HG02884 (cell line): ENCODE data around the gene SIPA1L2.

Source experiments
- ATAC-seq: cut with Tn5 transposase; IDR thresholded peaks from one replicate; pipeline ENCODE4 v1.9.1; 2021; ENCODE audit warnings: mild to moderate bottlenecking, moderate library complexity; ENCODE audit not compliant: unreplicated experiment

Gene SIPA1L2

DNA sequence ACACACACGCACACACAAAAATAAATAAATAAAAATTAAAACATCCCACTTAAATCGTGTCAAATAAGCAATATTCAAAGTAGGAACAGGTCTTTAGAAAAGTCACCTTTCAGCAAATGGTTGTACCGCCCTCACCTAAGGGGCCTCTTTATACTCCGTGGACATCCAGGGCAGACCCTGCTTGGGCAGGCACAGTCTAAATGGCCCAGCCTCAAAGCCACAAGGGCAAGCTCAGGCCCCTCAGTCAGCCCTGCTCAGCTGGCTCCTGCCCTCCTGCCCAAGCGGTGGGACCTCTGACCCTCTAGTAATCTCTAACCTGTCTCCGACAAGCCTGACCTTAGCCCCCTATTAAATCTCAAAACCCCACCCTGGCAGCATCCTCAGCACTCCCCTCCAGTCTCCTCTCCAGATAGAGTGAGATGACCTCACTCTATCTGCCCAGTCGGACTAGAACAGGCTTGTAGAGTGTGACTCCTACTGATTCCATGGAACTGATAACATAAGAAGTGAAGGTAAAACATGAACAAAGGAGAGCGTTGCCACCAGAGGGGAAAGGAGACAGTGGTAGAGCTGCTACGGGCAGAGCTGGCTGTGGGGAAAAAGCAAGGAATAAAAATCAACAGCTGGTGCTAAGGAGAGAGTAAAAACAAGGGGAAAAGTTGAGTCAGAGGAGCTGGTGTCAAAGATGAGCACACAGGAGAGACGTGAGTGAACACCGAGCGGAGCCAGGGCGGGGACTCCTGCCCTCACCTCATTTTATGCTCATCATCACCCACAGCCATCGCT, 36.0 kb downstream of the SIPA1L2 start:
- no peak for ATAC-seq

DNA sequence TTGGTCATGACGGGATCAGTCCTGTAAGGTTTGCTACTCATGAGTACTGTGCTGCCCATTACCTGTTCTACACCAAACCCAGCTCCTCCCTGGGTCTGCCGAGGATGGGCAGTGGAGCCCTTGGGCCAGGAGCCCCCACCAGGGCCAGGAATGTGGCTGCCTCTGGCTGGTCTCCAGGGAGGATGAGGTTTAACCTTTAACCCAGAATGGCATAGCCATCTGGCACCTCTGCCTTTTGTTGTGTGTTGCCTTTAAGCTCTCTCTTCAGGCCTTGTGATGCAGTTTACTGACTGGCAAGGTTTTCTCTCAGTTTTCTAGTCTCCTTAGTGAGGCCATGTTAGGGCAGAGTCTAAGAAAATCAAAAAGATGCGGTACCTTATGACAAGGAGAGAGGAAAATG, 38.6 kb downstream of the SIPA1L2 start:
- ATAC-seq: no peak

DNA sequence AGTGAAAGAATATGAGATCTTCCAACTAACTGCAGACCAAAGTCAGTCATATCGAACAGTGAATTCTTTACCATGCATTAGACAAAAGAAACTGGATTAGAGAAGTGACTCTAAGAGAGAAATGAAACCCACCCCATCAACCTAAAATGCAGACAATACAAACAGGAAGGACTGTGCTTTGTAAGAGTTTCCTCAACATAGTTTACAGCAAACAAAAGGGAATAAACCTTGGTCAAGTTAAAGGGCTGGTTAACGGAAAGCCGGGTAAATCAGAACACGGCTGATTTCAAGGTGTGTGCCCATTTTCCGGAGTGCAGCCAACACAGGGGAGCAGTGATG, 39.2 kb downstream of the SIPA1L2 start:
- ATAC-seq: peak; percentile 85

DNA sequence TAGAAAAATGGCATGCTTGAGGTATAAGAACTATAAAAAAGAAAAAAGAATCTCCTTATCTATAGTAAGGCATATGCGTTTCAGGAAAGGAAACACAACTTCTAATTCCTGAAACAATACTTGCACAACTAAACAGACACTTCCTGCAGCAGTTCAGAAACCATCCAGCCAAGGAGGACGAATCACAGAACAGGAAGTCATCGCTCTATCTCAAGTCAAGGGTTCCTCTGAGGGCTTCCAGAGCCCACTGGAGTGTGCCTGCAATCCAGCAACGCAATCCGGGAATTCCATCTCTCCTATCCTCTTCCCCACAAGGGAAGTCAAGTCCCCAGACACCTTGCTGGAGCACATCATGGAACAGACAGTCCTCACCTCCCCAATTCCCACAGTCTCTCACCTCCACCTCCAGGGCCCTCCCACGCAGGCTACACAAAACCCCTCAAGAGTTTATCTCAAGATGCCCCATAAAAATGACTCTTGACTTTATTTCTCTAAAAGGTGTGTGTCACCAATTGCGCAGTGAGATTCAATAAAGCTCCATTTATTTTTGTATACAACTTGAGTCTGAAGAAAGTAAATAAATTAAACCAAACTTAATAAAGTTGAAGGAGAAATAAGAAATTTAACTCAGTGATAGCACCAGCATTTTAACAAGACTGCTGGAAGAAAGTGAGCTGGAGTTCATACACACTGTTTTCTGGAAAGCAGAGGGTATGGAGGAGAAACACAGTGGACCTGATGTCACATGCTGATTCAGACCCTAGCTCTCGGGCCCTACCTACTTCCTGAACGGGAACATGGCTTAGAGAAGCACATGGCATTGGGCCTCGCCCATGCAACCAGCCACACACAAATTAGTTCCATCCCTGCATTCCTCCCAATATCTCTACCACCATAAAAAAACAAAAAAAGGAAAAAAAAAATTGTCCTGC, 39.9 kb downstream of the SIPA1L2 start:
- peak; percentile 30 for ATAC-seq

DNA sequence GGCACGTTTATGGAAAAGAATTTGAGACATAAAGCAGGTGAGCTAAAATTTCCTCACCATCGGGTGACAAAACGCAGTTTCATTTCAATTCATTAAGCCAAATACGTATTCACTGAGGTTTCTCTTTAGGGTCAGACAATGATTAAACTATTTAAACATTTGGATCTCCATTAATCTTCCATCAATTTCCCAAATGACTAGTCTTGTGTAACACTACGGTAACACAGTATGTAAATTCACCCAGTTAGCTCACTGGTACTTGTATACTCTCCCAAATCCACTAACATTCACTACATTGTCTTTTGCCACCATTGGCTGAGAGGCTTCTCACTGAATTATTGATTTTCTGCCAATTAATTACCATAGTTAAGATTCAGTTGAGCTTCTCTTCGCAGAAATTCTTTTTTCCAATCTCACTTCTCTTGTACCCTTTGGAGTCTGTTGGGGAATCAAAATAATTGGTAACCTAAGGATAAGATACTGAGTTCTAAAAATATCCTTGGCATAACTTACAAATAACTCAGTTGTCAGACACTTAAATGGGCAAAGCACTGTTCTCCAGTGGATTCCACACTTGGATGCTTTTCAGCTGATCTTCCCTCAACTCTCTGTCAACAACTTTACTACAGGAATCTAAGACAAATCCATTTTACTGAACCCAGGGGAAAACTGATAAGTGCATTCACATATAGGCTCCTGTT, 40.7 kb downstream of the SIPA1L2 start:
- ATAC-seq: no peak

DNA sequence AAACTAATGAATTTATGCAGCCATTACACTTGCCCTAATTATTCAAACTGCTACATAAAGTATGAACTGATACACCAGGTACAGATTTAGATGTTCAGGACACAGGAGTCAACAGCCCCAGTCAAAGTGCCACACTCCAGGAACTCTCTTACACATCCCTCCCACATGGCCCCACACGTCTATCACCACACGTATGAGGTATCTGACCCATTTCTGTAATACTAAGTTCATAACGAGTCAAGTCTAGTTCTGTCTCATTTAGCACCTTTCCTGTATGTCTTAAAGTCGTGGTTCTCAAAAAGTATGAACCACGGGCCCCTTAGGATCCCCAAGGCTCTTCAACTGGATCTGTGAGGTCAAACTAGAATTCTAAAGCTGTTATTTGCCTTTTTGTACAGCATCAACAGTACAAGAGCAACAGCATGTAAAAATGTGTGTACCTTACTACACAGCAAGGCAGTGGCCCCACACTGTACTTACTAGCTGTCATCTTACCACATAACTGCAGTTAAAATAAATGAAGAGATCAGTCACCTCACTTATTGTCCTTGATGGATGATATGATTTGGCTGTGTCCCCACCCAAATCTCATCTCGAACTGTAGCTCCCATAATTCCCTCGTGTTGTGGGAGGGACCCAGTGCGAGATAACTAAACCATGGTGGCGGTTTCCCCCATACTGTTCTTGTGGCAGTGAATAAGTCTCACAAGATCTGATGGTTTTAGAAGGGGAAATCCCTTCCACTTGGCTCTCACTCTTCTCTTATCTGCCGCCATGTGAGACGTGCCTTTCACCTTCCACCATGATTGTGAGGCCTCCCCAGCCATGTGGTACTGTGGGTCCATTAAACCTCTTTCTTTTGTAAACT, 42.6 kb downstream of the SIPA1L2 start:
- ATAC-seq: no peak

DNA sequence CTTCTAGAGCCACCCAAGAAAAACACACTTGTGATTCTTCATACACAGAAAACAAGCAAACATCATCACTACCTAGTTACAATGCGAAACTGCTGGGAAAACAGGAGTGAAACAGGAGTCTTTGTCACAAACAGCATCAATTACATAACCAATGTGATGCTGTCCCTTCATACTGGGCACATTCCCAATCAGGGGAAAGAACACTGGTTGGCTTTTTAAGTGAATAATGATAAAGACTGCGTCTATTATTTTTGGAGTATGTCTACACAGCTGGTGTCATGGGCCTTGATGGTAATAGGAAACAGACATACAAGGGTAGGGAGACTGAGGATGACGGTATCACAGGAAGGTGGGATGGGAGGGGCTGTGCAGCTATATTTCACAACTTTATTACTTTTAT, 43.3 kb downstream of the SIPA1L2 start:
- no peak for ATAC-seq

DNA sequence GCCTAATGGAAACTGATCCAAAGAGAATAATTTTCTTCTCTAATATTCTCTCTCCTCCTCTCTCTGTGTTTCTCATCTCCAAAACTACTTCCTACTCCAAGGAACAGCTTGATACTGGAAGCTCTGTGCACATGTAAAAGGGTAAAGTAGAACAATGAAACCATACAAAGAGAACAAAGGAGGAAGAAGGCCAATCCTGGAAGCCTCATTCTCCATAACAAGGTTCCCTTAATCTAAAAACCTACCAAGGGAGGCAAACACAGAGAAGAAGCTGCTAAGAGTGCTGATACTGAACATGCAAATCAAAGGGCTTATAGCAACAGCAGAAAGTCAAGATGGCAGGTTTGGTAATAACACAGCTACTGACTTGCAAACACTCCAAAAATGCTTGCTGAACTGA, 44.4 kb downstream of the SIPA1L2 start:
- ATAC-seq: no peak

DNA sequence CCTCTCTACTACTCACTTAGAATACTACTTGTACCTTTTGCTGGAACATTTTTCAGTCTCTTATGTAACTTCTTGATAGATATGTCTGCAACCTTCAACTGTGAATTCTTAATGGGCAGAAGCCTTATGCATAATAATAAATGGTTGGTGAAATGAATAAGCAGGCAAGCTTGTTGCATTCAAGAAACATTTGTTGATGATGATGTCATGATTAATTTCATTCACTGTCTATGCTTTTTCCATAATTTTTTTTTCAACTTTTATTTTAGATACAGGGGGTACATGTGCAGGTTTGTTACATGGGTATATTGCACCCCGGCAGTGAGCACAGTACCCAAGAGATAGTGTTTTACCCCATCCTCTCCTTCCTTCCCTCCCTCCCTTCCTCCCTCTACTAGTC, 48.0 kb downstream of the SIPA1L2 start:
- no peak for ATAC-seq
